K562 (cell line): ENCODE results near the gene SNX10. TPM values are rescaled to one million over a fixed set of nuclear protein-coding genes. Genes with fewer than 3 reads are reported as not detected.

Experiments used
- CBX8 ChIP-seq: fragments of 200-600 bp; sonication (generic); IDR thresholded peaks from 2 replicates; pipeline ENCODE4 v1.6.1; 2012; ENCODE audit warnings: borderline replicate concordance, mixed run types, low read depth, mild to moderate bottlenecking, moderate library complexity, mixed read lengths, low read length, control low read depth, inconsistent platforms; ENCODE audit not compliant: poor library complexity, severe bottlenecking; ENCODE audit errors: extremely low read depth
- CHAMP1 ChIP-seq: fragments of 450-650 bp; IDR thresholded peaks from 2 replicates; pipeline ENCODE4 v1.6.1; 2016; ENCODE audit warnings: mild to moderate bottlenecking
- ERF ChIP-seq: fragments of 450-650 bp; formaldehyde crosslinking; IDR thresholded peaks from 2 replicates; pipeline ENCODE4 v1.4.0; 2020; ENCODE audit warnings: mild to moderate bottlenecking, mixed read lengths
- HDAC1 ChIP-seq, 2 experiments: fragments of 450-650 bp; IDR thresholded peaks; 2 replicates each; pipeline ENCODE4 v1.6.1; 2016 to 2017; ENCODE audit warnings: inconsistent platforms in 1 of 2, mild to moderate bottlenecking in 1 of 2, moderate library complexity in 1 of 2
- HDAC8 ChIP-seq: fragments of 450-650 bp; IDR thresholded peaks from 2 replicates; pipeline ENCODE4 v1.6.1; 2016; ENCODE audit warnings: mild to moderate bottlenecking, missing genetic modification characterization, moderate library complexity, missing compliant biosample characterization
- HDGF ChIP-seq: fragments of 450-650 bp; IDR thresholded peaks from 2 replicates; pipeline ENCODE4 v1.6.1; 2016
- MCM2 ChIP-seq: fragments of 450-650 bp; IDR thresholded peaks from 2 replicates; pipeline ENCODE4 v1.6.1; 2017; ENCODE audit warnings: low read depth, mild to moderate bottlenecking
- MCM3 ChIP-seq: fragments of 450-650 bp; IDR thresholded peaks from 2 replicates; pipeline ENCODE4 v1.6.1; 2016
- MNT ChIP-seq, 2 experiments: fragments of 450-650 bp; conservative IDR thresholded peaks; 2 replicates each; pipeline ENCODE4 v1.6.1; 2017; ENCODE audit warnings: mild to moderate bottlenecking in 2 of 2, moderate library complexity in 2 of 2
- NR3C1 ChIP-seq: sonication (generic); formaldehyde crosslinking; IDR thresholded peaks from 2 replicates; pipeline ENCODE4 v1.8.1; 2022; ENCODE audit warnings: missing genetic modification reagents
- POLR3G ChIP-seq: IDR thresholded peaks from 2 replicates; pipeline ENCODE4 v1.6.1; 2011; ENCODE audit not compliant: insufficient read length, insufficient replicate concordance; ENCODE audit errors: extremely low read depth
- RFX7 ChIP-seq: fragments of 250-450 bp; sonication (Bioruptor Pico); IDR thresholded peaks from 2 replicates; pipeline ENCODE4 v1.5.1; 2021; ENCODE audit warnings: mild to moderate bottlenecking
- SAFB ChIP-seq: fragments of 200-400 bp; formaldehyde crosslinking; IDR thresholded peaks from 2 replicates; pipeline ENCODE4 v1.6.1; 2017; ENCODE audit warnings: low read depth, low read length, borderline replicate concordance
- SFPQ ChIP-seq: fragments of 200-400 bp; formaldehyde crosslinking; IDR thresholded peaks from 2 replicates; pipeline ENCODE4 v1.6.1; 2017; ENCODE audit warnings: mild to moderate bottlenecking, low read depth, low read length, moderate library complexity
- TEAD4 ChIP-seq, 2 experiments: sonication (generic) in 1 of 2; formaldehyde crosslinking in 1 of 2; IDR thresholded peaks; 2 replicates each; pipeline versions ENCODE4 v1.6.1 to v1.8.0; 2012 to 2022; ENCODE audit warnings: borderline replicate concordance in 1 of 2, inconsistent platforms in 1 of 2, low read length in 1 of 2, mild to moderate bottlenecking in 1 of 2, missing genetic modification reagents in 1 of 2
- THRA ChIP-seq: fragments of 450-650 bp; IDR thresholded peaks from 2 replicates; pipeline ENCODE4 v1.6.1; 2017; ENCODE audit warnings: mild to moderate bottlenecking, moderate library complexity
- TRIM28 ChIP-seq: fragments of 450-650 bp; IDR thresholded peaks from 2 replicates; pipeline ENCODE4 v1.6.1; 2017
- U2AF2 ChIP-seq: fragments of 200-400 bp; formaldehyde crosslinking; optimal IDR thresholded peaks from 2 replicates; pipeline ENCODE3; 2017; ENCODE audit warnings: low read depth, mild to moderate bottlenecking, low read length
- ZNF121 ChIP-seq: sonication (generic); formaldehyde crosslinking; conservative IDR thresholded peaks from 2 replicates; pipeline ENCODE4 v1.8.0; 2022; ENCODE audit warnings: missing genetic modification reagents
- ZNF217 ChIP-seq: sonication (generic); formaldehyde crosslinking; IDR thresholded peaks from 2 replicates; pipeline ENCODE4 v1.8.0; 2022; ENCODE audit warnings: mild to moderate bottlenecking, missing genetic modification reagents
- ZNF23 ChIP-seq: fragments of 250-450 bp; sonication (Bioruptor Pico); IDR thresholded peaks from 2 replicates; pipeline ENCODE4 v1.4.0; 2020; ENCODE audit warnings: mild to moderate bottlenecking
- ZNF3 ChIP-seq: fragments of 250-450 bp; sonication (Bioruptor Pico); IDR thresholded peaks from 2 replicates; pipeline ENCODE4 v1.5.0; 2021; ENCODE audit warnings: mild to moderate bottlenecking, moderate library complexity
- ZNF75A ChIP-seq: fragments of 450-650 bp; formaldehyde crosslinking; IDR thresholded peaks from 2 replicates; pipeline ENCODE4 v1.4.0; 2020; ENCODE audit warnings: mild to moderate bottlenecking
- polyA plus RNA-seq, 8 experiments: library from polyadenylated mRNA; depleted of rRNA in 4 of 8; stranded (reverse) in 5 of 8; unstranded in 3 of 8; fragments of >200 nt; fragmentation: Nextera tagmentation in 2 of 8; fragmentation: Illumina TruSeq in 1 of 8; extraction: Ambion mirVana in 2 of 8; extraction: Trizol in 1 of 8; gene quantifications; 2 replicates each; pipeline versions ENCODE4 v1.2.1 to v1.2.3, GENCODE V29; 2011 to 2014; ENCODE audit warnings: inconsistent platforms in 1 of 8, missing spikeins in 1 of 8
- total RNA-seq, 7 experiments: library from RNA; depleted of rRNA in 6 of 7; stranded (reverse); fragments of >200 nt in 6 of 7; fragmentation: Illumina TruSeq in 2 of 7; extraction: Trizol in 2 of 7; gene quantifications; 2 replicates each; pipeline versions ENCODE4 v1.2.1 to v1.2.3, GENCODE V29; 2011 to 2021; ENCODE audit warnings: low replicate concordance in 1 of 7

The SNX10 gene
- total and polyA plus RNA-seq, 9 of the 15 experiments (the other 6 are each of a cell fraction or from before 2014, with no cell fraction given): 6.9 to 16.5 (median 11.5) TPM

GRCh38 chr7:26417911-26418413 lies 126.3 kb downstream of the SNX10 start (continued):
- TF ChIP-seq SFPQ (no peak), ZNF75A (CRISPR knock-in tag) (no peak), TEAD4 (IDR thresholded peaks at IDR 0.05; ENCODE audit: low read length) (peak; percentile 90), TEAD4 (CRISPR knock-in tag; IDR thresholded peaks at IDR 0.05; ENCODE audit: borderline replicate concordance) (no peak), NR3C1 (CRISPR knock-in tag) (no peak), POLR3G (no peak), HDAC1 (IDR thresholded peaks at IDR 0.05) (peak in 1 of 2 experiments; percentile 77; a peak in 2 of 4 replicates), HDAC8 (peak; percentile 27; the same call in 1 of the 2 replicates), MCM3 (no peak), U2AF2 (no peak), MCM2 (no peak), ZNF23 (no peak), ZNF121 (CRISPR knock-in tag) (no peak), CHAMP1 (peak; percentile 86), ZNF217 (CRISPR knock-in tag) (no peak), ERF (CRISPR knock-in tag) (no peak), SAFB (no peak), TRIM28 (no peak), THRA (no peak), CBX8 (no peak), MNT (conservative IDR thresholded peaks at IDR 0.05) (peak; percentile 29 to 67; a peak in 2 of 4 replicates), ZNF3 (CRISPR knock-in tag) (no peak), HDGF (no peak), RFX7 (CRISPR knock-in tag) (no peak)
